NOMO-1 (cell line): ENCODE data around the gene PDSS2.
"Not testable (repeated sequence)": the region's sequence is repeated elsewhere in the genome, so short reads cannot be mapped to it uniquely, and the experiment has no call there.

Source experiments
- DNase-seq, 2 experiments: peaks; one replicate each; lab custom pipeline; 2025; ENCODE audit not compliant: unreplicated experiment in 2 of 2; lab: John Stamatoyannopoulos, UW

PDSS2 gene

GRCh38 chr6:107368471-107368870 is 90.9 kb downstream of the PDSS2 start:
- no peak for DNase-seq

GRCh38 chr6:107364173-107364572 is 95.2 kb downstream of the PDSS2 start:
- not testable (repeated sequence) for DNase-seq

GRCh38 chr6:107361753-107362604 is 97.4 kb downstream of the PDSS2 start:
- no peak for DNase-seq

- no peak for DNase-seq
These were observed 98.9 kb downstream of the PDSS2 start for GRCh38 chr6:107360476-107360875.

- DNase-seq, result no peak
These were observed 101.5 kb downstream of the PDSS2 start for GRCh38 chr6:107357842-107358241.

- DNase-seq, result no peak
These were observed 102.3 kb downstream of the PDSS2 start for GRCh38 chr6:107357031-107357430.

GRCh38 chr6:107355659-107356058 is 103.7 kb downstream of the PDSS2 start:
- no peak for DNase-seq

GRCh38 chr6:107354451-107354850 is 104.9 kb downstream of the PDSS2 start:
- DNase-seq, result no peak

- DNase-seq, result no peak
These were observed 105.5 kb downstream of the PDSS2 start for GRCh38 chr6:107353773-107354382.

- DNase-seq, result no peak
These were observed 111.1 kb downstream of the PDSS2 start for GRCh38 chr6:107348224-107348623.

GRCh38 chr6:107345393-107345792 is 114.0 kb downstream of the PDSS2 start:
- peak; percentile 62 to 80 for DNase-seq

- DNase-seq, result peak in 1 of 2 experiments; percentile 59
These were observed 114.4 kb downstream of the PDSS2 start for GRCh38 chr6:107344981-107345380.

GRCh38 chr6:107344383-107344782 is 115.0 kb downstream of the PDSS2 start:
- DNase-seq, result no peak

- peak; percentile 27 to 44 for DNase-seq
These were observed 117.2 kb downstream of the PDSS2 start for GRCh38 chr6:107342144-107342543.

GRCh38 chr6:107340881-107341280 is 118.5 kb downstream of the PDSS2 start:
- DNase-seq, result no peak

- no peak for DNase-seq
These were observed 122.1 kb downstream of the PDSS2 start for GRCh38 chr6:107337191-107337741.

GRCh38 chr6:107334026-107334425 is 125.3 kb downstream of the PDSS2 start:
- no peak for DNase-seq

GRCh38 chr6:107333491-107333890 is 125.9 kb downstream of the PDSS2 start:
- DNase-seq, result no peak

GRCh38 chr6:107331409-107332386 is 127.7 kb downstream of the PDSS2 start:
- DNase-seq, result no peak

- peak in 1 of 2 experiments; percentile 73 for DNase-seq
These were observed 129.2 kb downstream of the PDSS2 start for GRCh38 chr6:107330168-107330567.
